SJSA1 (cell line): ENCODE results near the gene TMEM86A. TPM values are rescaled to one million over a fixed set of nuclear protein-coding genes. Genes with fewer than 3 reads are reported as not detected.

ENCODE experiments used
- DNase-seq, 2 experiments: peaks; one replicate each; pipeline ENCODE4 v3.0.0-alpha.2; 2015 to 2020; ENCODE audit warnings: low spot score in 2 of 2, low read depth in 1 of 2
- H3K27ac ChIP-seq: fragments of 250-450 bp; sonication (Bioruptor Pico); 2 replicates; pipeline ENCODE4 v1.5.1; 2020; ENCODE audit warnings: mild to moderate bottlenecking, moderate library complexity
- H3K27me3 ChIP-seq: fragments of 250-450 bp; sonication (Bioruptor Pico); replicated peaks from 2 replicates; pipeline ENCODE4 v1.5.1; 2020; ENCODE audit warnings: mild to moderate bottlenecking, moderate library complexity
- H3K36me3 ChIP-seq: fragments of 250-450 bp; sonication (Bioruptor Pico); 2 replicates; pipeline ENCODE4 v1.5.1; 2020; ENCODE audit warnings: mild to moderate bottlenecking
- H3K4me1 ChIP-seq: fragments of 250-450 bp; sonication (Bioruptor Pico); replicated peaks from 2 replicates; pipeline ENCODE4 v1.6.1; 2021; ENCODE audit warnings: mild to moderate bottlenecking
- H3K4me3 ChIP-seq: fragments of 250-450 bp; sonication (Bioruptor Pico); 2 replicates; pipeline ENCODE4 v1.5.1; 2020; ENCODE audit warnings: mild to moderate bottlenecking
- H3K9me3 ChIP-seq: fragments of 250-450 bp; sonication (Bioruptor Pico); replicated peaks from 2 replicates; pipeline ENCODE4 v1.5.1; 2020; ENCODE audit warnings: mild to moderate bottlenecking
- total RNA-seq: library from RNA; depleted of rRNA; stranded (reverse); fragments of >200 nt; shearing (Covaris generic); gene quantifications from 2 replicates; pipeline ENCODE4 v1.2.3, GENCODE V29; 2014

The TMEM86A gene
- total RNA-seq, 1 experiment from 2014 or later, result 0.32 TPM

- Histone ChIP-seq H3K4me1 (0 out of 2 replicates have a peak, but pooled peaks cover 6% of the 10 kb centered on the region), H3K27ac (no peak overlapping the region), H3K36me3 (no peaks in the 10 kb centered on the region), H3K27me3 (no peaks in the 10 kb centered on the region), H3K9me3 (no peaks in the 10 kb centered on the region), H3K4me3 (no peak overlapping the region)
- DNase-seq, result no peak
Measured at GRCh38 chr11:18723991-18724390, 25.4 kb downstream of the TMEM86A start.

GRCh38 chr11:18726040-18726439 lies 27.5 kb downstream of the TMEM86A start, which contains the start of gene IGSF22:
Gene IGSF22 (minus strand): TSS chr11:18726188. CDS start chr11:18724236, 1,952 bp downstream.
- Histone ChIP-seq H3K27ac (no peak within 1 kb of the TSS), H3K27me3 (no peaks in the 10 kb centered on the region), H3K4me1 (0 out of 2 replicates have a peak, but pooled peaks cover 6% of the 10 kb centered on the region), H3K9me3 (no peaks in the 10 kb centered on the region), H3K36me3 (no peaks in the 10 kb centered on the region), H3K4me3 (no peak within 1 kb of the TSS)
- DNase-seq, result no peak

- no peak overlapping the region for H3K27ac ChIP-seq
- peak in 1 of 2 experiments; percentile 9 for DNase-seq
- no peaks in the 10 kb centered on the region for H3K27me3 ChIP-seq
- no peaks in the 10 kb centered on the region for H3K4me1 ChIP-seq
- H3K9me3 ChIP-seq, result no peaks in the 10 kb centered on the region
- H3K36me3 ChIP-seq, result no peaks in the 10 kb centered on the region
- H3K4me3 ChIP-seq, result no peak overlapping the region
Measured at GRCh38 chr11:18727479-18728236, 29.1 kb downstream of the TMEM86A start.

DNA sequence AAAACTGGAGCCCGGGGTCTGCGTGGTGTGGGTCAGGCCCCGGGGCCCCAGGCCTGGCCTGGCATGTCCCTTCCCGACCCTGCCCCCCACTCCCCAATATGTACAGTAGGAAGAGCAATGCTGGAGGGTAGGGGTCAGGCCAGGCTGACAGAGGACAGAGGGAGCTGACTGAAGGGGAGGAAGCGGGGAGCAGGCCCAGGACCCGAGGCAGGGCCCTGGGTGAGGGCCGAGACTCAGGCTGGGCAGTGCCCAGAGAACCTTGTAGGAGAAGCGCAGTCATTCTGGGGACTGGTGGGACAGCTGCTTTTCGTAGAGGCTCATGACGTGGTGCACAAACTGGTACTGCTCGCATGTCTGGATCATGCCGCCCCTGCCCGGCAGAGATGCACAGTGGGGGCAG lies 30.1 kb downstream of the TMEM86A start:
- Histone ChIP-seq H3K4me3 (no peak overlapping the region), H3K27ac (no peak overlapping the region), H3K36me3 (no peaks in the 10 kb centered on the region), H3K9me3 (no peaks in the 10 kb centered on the region), H3K4me1 (no peaks in the 10 kb centered on the region), H3K27me3 (no peaks in the 10 kb centered on the region)
- DNase-seq, result no peak

- Histone ChIP-seq H3K9me3 (no peaks in the 10 kb centered on the region), H3K27me3 (no peaks in the 10 kb centered on the region), H3K27ac (no peak overlapping the region), H3K36me3 (no peaks in the 10 kb centered on the region), H3K4me1 (no peaks in the 10 kb centered on the region), H3K4me3 (no peak overlapping the region)
- no peak for DNase-seq
Measured at GRCh38 chr11:18729426-18729825, 30.8 kb downstream of the TMEM86A start.

- no peaks in the 10 kb centered on the region for H3K27me3 ChIP-seq
- no peaks in the 10 kb centered on the region for H3K36me3 ChIP-seq
- H3K9me3 ChIP-seq, result no peaks in the 10 kb centered on the region
- no peaks in the 10 kb centered on the region for H3K4me1 ChIP-seq
- no peak overlapping the region for H3K27ac ChIP-seq
- no peak overlapping the region for H3K4me3 ChIP-seq
- DNase-seq, result no peak
Measured at GRCh38 chr11:18730020-18730419, 31.4 kb downstream of the TMEM86A start.

DNA sequence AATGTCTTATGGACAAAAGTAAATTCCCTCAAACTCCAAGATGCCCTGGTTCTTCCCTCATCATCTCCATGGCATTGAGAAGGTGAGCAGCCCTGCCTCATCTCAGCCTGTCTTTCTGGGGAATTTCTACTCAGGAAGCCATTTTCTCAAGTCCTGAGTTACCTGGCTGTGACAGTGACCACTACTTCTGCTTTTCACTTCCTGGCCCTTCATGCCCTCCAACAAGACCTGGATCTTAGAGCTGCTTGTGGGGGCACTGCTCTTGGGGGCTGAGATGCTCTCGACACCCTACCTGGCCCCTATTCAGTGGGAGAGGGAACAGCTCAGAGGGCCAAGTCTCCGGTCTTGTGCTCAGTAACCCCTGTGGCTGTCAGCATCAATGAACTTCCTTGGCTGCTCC lies 32.9 kb downstream of the TMEM86A start:
- Histone ChIP-seq H3K4me1 (no peaks in the 10 kb centered on the region), H3K4me3 (no peak overlapping the region), H3K27ac (no peak overlapping the region), H3K27me3 (no peaks in the 10 kb centered on the region), H3K36me3 (no peaks in the 10 kb centered on the region), H3K9me3 (no peaks in the 10 kb centered on the region)
- no peak for DNase-seq

- peak in 1 of 2 experiments; percentile 29 for DNase-seq
- Histone ChIP-seq H3K4me1 (no peaks in the 10 kb centered on the region), H3K27ac (no peak overlapping the region), H3K9me3 (no peaks in the 10 kb centered on the region), H3K27me3 (no peaks in the 10 kb centered on the region), H3K36me3 (no peaks in the 10 kb centered on the region), H3K4me3 (no peak overlapping the region)
Measured at GRCh38 chr11:18731949-18732821, 33.6 kb downstream of the TMEM86A start.

- no peak overlapping the region for H3K27ac ChIP-seq
Measured at GRCh38 chr11:18733202-18733601, 34.6 kb downstream of the TMEM86A start.

GRCh38 chr11:18736590-18737148 lies 38.1 kb downstream of the TMEM86A start:
- H3K27ac ChIP-seq, result no peak overlapping the region

More at GRCh38 chr11:18733202-18733601, 34.6 kb downstream of the TMEM86A start:
- Histone ChIP-seq H3K4me1 (no peaks in the 10 kb centered on the region), H3K27me3 (no peaks in the 10 kb centered on the region), H3K9me3 (no peaks in the 10 kb centered on the region), H3K4me3 (no peak overlapping the region), H3K36me3 (no peaks in the 10 kb centered on the region)
- no peak for DNase-seq

DNA sequence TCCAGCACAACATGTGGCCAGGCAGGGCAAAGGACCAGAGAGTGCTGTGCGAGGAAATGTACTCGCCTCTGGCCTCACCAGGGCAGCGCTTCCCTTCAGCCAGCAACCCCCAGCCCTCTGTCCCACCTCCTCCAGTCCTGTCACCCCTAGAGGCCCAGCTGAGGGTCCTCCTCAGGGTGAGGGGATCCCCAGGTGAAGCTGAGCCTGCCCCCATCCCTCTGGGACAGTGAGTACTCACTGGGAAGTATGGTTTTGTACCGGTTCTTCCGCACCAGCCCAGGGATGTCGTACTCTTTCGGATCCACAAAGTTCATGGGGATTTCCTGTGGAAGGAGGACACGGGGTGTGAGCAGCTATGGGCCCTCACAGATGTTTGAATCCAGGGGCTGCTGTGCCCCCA lies 39.1 kb downstream of the TMEM86A start:
- Histone ChIP-seq H3K4me3 (no peak overlapping the region), H3K27ac (no peak overlapping the region), H3K27me3 (no peaks in the 10 kb centered on the region), H3K36me3 (no peaks in the 10 kb centered on the region), H3K4me1 (no peaks in the 10 kb centered on the region), H3K9me3 (no peaks in the 10 kb centered on the region)
- no peak for DNase-seq

More at GRCh38 chr11:18736590-18737148, 38.1 kb downstream of the TMEM86A start:
- no peaks in the 10 kb centered on the region for H3K36me3 ChIP-seq
- no peak overlapping the region for H3K4me3 ChIP-seq
- H3K9me3 ChIP-seq, result no peaks in the 10 kb centered on the region
- no peaks in the 10 kb centered on the region for H3K4me1 ChIP-seq
- H3K27me3 ChIP-seq, result no peaks in the 10 kb centered on the region
- DNase-seq, result no peak

GRCh38 chr11:18739685-18740084 lies 41.1 kb downstream of the TMEM86A start:
- Histone ChIP-seq H3K9me3 (no peaks in the 10 kb centered on the region), H3K4me3 (no peak overlapping the region), H3K4me1 (no peaks in the 10 kb centered on the region), H3K36me3 (no peaks in the 10 kb centered on the region), H3K27ac (no peak overlapping the region), H3K27me3 (no peaks in the 10 kb centered on the region)
- no peak for DNase-seq

DNA sequence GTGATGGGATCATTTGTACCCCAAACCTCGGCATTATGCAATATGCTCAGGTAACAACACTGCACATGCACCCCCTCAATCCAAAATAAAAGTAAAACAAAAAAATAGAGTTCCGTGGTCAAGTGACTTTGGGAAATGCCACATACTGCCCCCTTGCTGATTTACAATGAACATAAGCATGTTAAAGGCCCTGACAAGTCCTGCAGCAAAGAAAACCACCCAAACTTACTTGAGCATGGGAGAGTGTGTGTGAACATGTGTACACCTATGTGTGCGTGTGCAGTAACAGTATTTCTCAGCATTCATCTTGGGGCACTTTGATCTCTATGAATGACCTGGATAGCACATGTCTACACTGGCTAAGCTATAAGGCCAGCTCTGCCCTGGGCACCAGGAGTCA lies 43.2 kb downstream of the TMEM86A start:
- no peaks in the 10 kb centered on the region for H3K9me3 ChIP-seq
- H3K36me3 ChIP-seq, result no peaks in the 10 kb centered on the region
- no peaks in the 10 kb centered on the region for H3K27me3 ChIP-seq
- no peak overlapping the region for H3K27ac ChIP-seq
- H3K4me3 ChIP-seq, result no peak overlapping the region
- no peaks in the 10 kb centered on the region for H3K4me1 ChIP-seq
- DNase-seq, result no peak

DNA sequence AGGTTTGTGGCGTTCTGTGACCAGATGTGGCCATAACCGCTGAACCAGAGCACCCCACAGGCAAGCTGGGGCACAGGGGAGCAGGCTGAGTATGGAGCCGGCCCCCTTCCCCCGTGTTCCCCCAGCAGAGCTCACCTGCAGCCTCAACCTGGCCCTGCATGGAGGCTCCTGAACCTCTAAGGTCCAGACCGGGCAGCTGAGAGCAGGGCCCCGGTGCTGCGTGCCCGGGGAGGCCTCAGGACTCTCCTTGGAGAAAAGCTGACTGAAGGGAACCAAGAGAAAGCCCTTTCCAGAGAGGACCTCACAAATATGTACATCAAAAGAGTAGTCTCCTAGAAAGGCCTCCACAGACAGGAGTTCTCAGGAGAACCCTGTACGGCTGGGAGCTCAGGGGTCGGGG lies 44.8 kb downstream of the TMEM86A start:
- no peak overlapping the region for H3K27ac ChIP-seq
- no peak for DNase-seq
- no peaks in the 10 kb centered on the region for H3K4me1 ChIP-seq
- no peaks in the 10 kb centered on the region for H3K9me3 ChIP-seq
- no peaks in the 10 kb centered on the region for H3K27me3 ChIP-seq
- H3K36me3 ChIP-seq, result no peaks in the 10 kb centered on the region
- no peak overlapping the region for H3K4me3 ChIP-seq
